A673 (cell line): ENCODE data around the gene NPC2.

Experiments
- CTCF ChIP-seq: fragments of 300-800, 200-600 bp; sonication (generic); conservative IDR thresholded peaks from 2 replicates; pipeline ENCODE4 v1.5.1; 2017; ENCODE audit warnings: low read depth, mild to moderate bottlenecking, antibody characterized with exemption, low read length, moderate library complexity, mixed read lengths
- EZH2 ChIP-seq: fragments of 200-600 bp; sonication (generic); IDR thresholded peaks from 2 replicates; pipeline ENCODE4 v1.6.1; 2017; ENCODE audit warnings: borderline replicate concordance, low read depth, mild to moderate bottlenecking, mixed read lengths, antibody characterized with exemption, low read length; ENCODE audit not compliant: poor library complexity, severe bottlenecking

- TF ChIP-seq CTCF, result no peak
- TF ChIP-seq EZH2, result no peak
Observed at GRCh38 chr14:74525361-74525851, 32.3 kb upstream of the NPC2 start.
